Measurements from ENCODE around the gene RNF19B.

DNA sequence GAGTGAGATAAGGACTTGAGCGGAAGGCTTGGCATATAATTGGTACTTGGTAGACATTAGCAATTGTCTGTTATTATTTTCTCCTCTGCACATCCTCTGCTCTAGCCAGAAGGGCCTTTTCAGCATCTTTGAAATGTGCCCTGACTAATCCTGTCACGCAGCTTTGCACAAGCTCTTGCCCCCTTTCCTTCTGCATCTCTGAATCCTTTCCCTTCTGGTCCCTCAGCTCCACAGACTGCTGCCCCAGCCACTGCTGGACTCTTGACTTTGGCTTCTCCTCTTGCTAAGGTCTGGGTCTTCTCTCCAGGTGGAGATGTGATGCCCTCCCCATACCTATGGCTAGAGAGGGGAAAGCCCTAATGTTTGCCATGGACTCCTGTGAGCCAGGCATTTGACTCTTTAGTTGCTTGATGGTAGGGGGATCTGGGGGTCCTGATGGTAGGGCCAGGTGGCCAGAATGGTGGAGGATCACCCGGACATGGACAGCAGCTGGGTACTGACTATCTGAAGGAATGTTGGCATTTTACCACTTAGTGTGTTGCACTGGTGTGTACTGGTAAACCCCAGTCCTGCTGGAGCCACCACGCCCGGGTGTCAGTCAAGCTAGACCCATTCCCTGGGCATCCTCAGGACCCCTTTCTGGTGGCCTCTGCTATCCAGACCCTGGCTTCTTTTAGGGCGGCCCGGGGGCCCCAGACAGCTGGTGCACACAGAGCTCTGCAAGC lies 73.9 kb downstream of the RNF19B start:
- no peak for TF ChIP-seq CTCF (conservative IDR thresholded peaks at IDR 0.05 in 1 of 2, IDR thresholded peaks at IDR 0.05 in 1 of 2; ENCODE audit: extremely low read depth in 1 of 2, insufficient read depth in 1 of 2, low read depth in 1 of 2, low read length in 2 of 2)
- no peak for TF ChIP-seq EZH2 (IDR thresholded peaks at IDR 0.05; ENCODE audit: borderline replicate concordance, low read length)
